ENCODE measurements around the gene TRIM29. TPM values are rescaled to one million over a fixed set of nuclear protein-coding genes. Genes with fewer than 3 reads are reported as not detected.

The TRIM29 gene
- total and polyA plus RNA-seq, 9 of the 15 experiments (the other 6 are each of a cell fraction or from before 2014, with no cell fraction given): 0.08 to 1.4 (median 0.42) TPM; not detected in 2

GRCh38 chr11:120136356-120136755, 1.6 kb downstream of the TRIM29 start (continued):
- no peak for TF ChIP-seq ARID2 (IDR thresholded peaks at IDR 0.05)

- no peak overlapping the region for H3K9ac ChIP-seq (ENCODE audit: insufficient read depth in 1 of 2, low read depth in 2 of 2, low read length in 2 of 2)
- BruUV-seq (replicated peaks): no TSS peak
- 4% methylated on average over 2 of the region's 2 CpGs for WGBS (ENCODE audit: insufficient coverage, low coverage, missing lambda C conversion rate)
- H3K9me1 ChIP-seq (ENCODE audit: control insufficient read depth, insufficient read depth, low read length): no peaks in the 10 kb centered on the region
- H3K4me1 ChIP-seq (replicated peaks in 1 of 2; ENCODE audit: control insufficient read depth in 2 of 2, insufficient read depth in 2 of 2, low read length in 2 of 2): peaks cover 0 to 8% of the 10 kb centered on the region in 2 experiments; a peak in 2 of 5 replicates
- H3K79me2 ChIP-seq (ENCODE audit: control insufficient read depth, insufficient read depth, low read length): no peaks in the 10 kb centered on the region
- FAIRE-seq (no peak), DNase-seq (ENCODE audit: extremely low read depth in 1 of 4, low spot score in 3 of 4) (no peak), ATAC-seq (no peak)
- in situ Hi-C loops (cut with MboI) (no loop called here), intact Hi-C loops (cut with micrococcal nuclease) (no loop called here)
- H4K20me1 ChIP-seq (replicated peaks; ENCODE audit: control insufficient read depth, insufficient read depth, low read length): peaks cover 11% of the 10 kb centered on the region
- H3K36me3 ChIP-seq (ENCODE audit: control insufficient read depth, insufficient read depth, low read length): no peaks in the 10 kb centered on the region
- H3K4me3 ChIP-seq: no peak overlapping the region
- H2AFZ ChIP-seq (ENCODE audit: low read depth, low read length): no peak overlapping the region
- no peak overlapping the region for H3K4me2 ChIP-seq (ENCODE audit: insufficient read depth, low read length)
- POLR2A ChIA-PET: interaction anchor here (0.9 kb wide), 1 partner anchor 38 kb away, joined by 4 read pairs; no protein-coding TSS in a partner anchor
- H3K9me3 ChIP-seq (replicated peaks; ENCODE audit: control insufficient read depth, insufficient read depth, low read depth, low read length): no peaks in the 10 kb centered on the region
- H3K27ac ChIP-seq (ENCODE audit: extremely low read depth, low read depth, low read length): no peak overlapping the region
- CTCF ChIA-PET (ENCODE audit: low intra/inter-chr PET ratio): no interaction called here
- H3K27me3 ChIP-seq (ENCODE audit: control insufficient read depth in 2 of 2, insufficient read depth in 2 of 2, low read length in 2 of 2): peaks cover 21 to 77% of the 10 kb centered on the region in 2 experiments
- TF ChIP-seq MAFF (IDR thresholded peaks at IDR 0.05; ENCODE audit: low read length) (no peak), RBM39 (optimal IDR thresholded peaks at IDR 0.05; ENCODE audit: low read depth, low read length) (no peak), ZNF354B (CRISPR knock-in tag; IDR thresholded peaks at IDR 0.05) (no peak), CBFB (CRISPR knock-in tag; IDR thresholded peaks at IDR 0.05) (no peak), EHMT2 (IDR thresholded peaks at IDR 0.05) (no peak), STAT6 (CRISPR knock-in tag; IDR thresholded peaks at IDR 0.05) (no peak), THRA (IDR thresholded peaks at IDR 0.05) (no peak), ZNF140 (CRISPR knock-in tag; IDR thresholded peaks at IDR 0.05) (no peak), ZNF274 (IDR thresholded peaks at IDR 0.05; ENCODE audit: borderline replicate concordance, low read depth, low read length) (no peak), PRDM10 (IDR thresholded peaks at IDR 0.05; ENCODE audit: partially characterized antibody) (no peak)
Observed at GRCh38 chr11:120135838-120136237, 2.1 kb downstream of the TRIM29 start.
